NCI-H1417 treated with DMSO at 0.1 percent for 48 hours (cell line): ENCODE measurements around the gene ZNF438.
"Not testable (repeated sequence)": the region's sequence is repeated elsewhere in the genome, so short reads cannot be mapped to it uniquely, and the experiment has no call there.

ENCODE experiments used
- DNase-seq: peaks from one replicate; lab custom pipeline; 2025; lab: John Stamatoyannopoulos, UW

The ZNF438 gene

DNA sequence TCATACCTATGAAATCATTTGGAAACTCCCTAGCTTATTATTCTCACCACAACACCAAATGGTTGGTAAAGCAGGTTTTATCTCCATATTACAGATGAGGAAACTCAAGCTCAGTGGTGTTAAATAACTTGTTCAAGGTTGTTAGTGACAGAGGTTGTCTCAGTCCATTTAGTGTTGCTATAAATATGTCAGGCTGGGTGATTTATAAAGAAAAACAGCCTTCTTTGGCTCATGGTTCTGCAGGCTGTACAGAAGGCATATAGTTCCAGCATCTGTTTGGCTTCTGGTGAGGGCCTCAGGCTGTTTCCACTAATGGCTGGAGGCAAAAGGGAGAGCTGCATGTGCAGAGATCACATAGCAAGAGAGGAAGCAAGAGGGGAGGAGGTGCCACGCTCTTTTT lies 96.6 kb downstream of the ZNF438 start:
- DNase-seq: no peak

- no peak for DNase-seq
Observed at GRCh38 chr10:30931094-30931493, 100.6 kb downstream of the ZNF438 start.

- DNase-seq: no peak
Observed at GRCh38 chr10:30929901-30930520, 101.7 kb downstream of the ZNF438 start.

GRCh38 chr10:30929311-30929729 lies 102.3 kb downstream of the ZNF438 start:
- not testable (repeated sequence) for DNase-seq

DNA sequence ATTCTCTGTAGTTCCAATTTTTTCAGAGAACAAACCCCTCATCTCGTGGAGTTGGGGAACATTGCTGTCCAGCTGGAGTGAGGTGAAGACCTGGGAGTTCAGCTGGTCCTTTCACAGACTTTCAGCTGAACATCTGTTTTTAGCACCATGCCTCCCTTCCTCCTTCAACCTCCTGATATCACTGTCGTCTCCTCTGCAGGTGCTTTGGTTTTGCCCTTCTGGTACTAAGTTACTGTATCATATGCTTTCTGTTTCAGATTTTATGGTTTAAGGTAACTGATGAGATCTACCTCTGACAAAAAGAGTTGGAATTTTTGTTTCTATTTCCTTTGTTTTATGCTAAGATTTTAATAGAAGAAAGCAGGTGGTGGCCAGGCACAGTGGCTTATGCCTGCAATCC lies 102.9 kb downstream of the ZNF438 start:
- no peak for DNase-seq

DNA sequence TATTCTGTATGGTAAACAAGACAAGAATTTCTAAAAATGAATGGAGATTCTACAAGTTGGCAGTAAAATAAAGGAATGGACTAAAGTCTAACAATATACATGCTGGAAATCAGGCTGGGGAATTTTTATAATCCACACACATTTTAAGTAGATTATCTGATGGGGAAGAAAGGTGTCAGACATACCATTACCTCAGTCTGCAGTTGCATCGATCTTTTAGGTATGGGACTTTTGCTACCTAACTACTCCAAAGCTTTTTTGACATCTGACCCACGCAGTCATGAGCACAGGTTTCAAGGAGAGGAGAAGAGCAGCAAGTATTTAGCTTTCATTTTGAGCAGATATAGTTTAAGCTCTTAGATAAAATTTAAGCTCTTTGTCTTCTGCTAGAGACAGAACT lies 113.0 kb downstream of the ZNF438 start:
- DNase-seq: no peak

- no peak for DNase-seq
Observed at GRCh38 chr10:30917789-30918188, 113.9 kb downstream of the ZNF438 start.

- no peak for DNase-seq
Observed at GRCh38 chr10:30917067-30917466, 114.6 kb downstream of the ZNF438 start.

GRCh38 chr10:30915146-30915545 lies 116.5 kb downstream of the ZNF438 start:
- DNase-seq: no peak

DNA sequence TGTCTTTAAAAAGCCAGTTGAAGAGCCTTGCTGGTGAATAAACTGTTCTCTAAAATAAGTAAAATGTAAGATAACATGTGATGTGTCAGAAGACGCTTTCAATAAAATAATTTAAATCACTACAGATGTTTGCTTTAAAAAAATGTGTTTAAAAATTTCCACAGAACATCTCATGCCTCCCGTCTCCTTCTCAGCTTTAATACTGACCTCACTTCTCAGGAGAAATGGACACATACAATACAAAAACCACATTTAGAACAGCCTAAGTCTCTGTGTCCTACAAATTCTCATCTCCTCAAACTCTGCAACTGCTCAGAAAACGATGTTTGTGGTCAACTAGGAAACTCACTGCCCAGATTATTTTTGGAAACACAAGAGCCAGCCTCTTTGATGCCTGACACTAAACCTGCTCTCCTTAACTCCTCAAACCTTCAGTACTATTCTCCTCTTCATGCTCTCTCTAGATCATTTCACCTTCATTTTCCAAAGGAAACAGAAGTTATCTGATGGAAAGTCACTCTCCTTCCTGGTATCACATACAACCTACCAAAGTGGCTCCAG lies 120.3 kb downstream of the ZNF438 start:
- no peak for DNase-seq

DNA sequence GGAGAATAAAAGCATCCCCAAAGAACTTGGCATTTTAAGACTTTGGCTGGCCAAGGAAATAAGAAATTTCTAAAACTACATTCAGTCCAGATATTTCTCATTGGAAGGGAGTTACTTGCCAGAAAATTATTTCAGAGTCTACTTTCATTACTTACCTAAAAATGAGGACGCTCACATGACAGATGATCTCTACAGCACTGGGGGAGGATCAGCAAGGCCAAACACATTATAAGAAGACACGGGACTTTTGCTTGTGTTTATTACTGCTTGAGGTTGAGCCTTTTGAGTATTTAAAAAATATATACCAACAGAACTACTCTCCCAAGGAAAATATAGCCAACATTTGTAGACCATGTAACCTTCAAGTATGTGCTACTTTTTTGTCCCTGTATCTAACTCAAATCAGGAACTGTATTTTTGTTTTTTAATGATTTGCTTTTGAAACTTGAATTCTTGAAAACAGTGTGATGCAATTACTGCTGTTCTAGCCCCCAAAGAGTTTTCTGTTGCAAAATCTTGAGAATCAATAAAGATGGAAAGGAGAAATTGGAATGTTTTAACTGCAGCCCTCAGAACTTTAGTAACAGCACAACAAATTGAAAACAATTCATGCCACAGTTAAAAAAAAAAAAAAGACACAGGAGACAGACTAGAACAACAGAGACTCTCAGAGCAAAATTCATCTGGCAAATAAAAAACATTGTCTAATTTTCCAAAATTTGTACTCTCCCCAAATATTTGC lies 128.1 kb downstream of the ZNF438 start:
- DNase-seq: no peak

DNA sequence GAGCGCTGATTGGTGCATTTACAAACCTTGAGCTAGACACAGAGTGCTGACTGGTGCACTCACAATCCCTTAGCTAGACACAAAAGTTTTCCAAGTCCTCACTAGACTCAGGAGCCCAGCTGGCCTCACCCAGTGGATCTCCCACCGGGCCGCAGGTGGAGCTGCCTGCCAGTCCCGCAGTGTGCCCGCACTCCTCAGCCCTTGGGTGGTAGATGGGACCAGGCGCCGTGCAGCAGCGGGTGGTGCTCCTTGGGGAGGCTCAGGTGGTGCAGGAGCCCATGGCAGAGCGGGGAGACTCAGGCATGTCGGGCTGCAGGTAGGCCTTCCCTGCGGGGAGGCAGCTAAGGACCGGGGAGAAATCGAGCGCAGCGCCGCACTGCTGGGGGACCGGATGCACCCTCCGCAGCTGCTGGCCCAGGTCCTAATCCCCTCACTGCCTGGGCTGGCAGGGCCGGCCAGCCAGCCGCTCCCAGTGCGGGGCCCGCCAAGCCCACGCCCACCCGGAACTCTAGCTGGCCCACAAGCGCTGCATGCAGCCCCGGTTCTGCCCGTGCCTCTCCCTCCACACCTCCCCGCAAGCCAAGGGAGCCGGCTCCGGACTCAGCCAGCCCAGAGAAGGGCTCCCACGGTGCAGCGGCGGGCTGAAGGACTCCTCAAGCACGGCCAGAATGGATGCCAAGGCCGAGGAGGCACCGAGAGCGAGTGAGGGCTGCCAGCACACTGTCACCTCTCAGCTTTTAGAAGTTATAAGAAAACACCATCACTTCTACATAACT lies 128.9 kb downstream of the ZNF438 start:
- DNase-seq: no peak

GRCh38 chr10:30901487-30901886 lies 130.2 kb downstream of the ZNF438 start:
- not testable (repeated sequence) for DNase-seq

GRCh38 chr10:30898964-30899363 lies 132.7 kb downstream of the ZNF438 start:
- DNase-seq: no peak

DNA sequence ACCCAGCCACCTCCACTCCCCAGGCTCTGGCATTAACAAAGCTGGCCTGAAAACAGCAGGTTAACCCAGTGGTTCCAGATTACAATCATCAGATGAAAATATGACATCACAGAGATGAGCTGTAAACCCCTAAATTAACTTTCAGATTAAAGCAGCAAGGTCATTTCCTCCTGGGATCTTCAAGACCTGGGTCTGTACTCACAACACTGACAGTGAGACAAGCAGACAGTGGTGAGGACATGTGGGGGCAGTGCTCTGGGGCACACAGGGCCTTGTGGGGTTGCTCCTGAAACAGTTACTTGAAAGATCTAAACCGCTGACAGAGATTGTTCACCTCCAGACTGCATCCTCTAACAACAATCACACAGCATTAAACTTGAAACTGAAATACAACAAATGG lies 134.1 kb downstream of the ZNF438 start:
- no peak for DNase-seq

DNA sequence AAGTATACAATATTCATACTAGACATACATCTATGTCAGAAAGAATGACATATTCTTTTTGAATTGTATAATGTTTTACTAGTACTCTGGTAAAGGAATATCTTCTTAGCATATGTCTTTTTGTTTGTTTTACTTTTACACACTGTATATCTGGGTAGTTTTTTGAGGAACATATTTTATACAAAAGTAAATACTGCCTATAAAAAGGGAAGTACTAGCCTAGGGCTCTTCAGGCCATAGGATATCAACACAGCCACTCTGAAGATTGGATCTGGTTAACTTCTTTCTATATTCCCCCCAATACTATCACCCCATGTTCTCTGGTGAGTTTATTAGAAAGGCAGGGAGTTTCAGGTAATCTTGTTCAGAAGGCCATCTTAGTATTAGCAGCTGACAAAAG lies 134.6 kb downstream of the ZNF438 start:
- DNase-seq: no peak

DNA sequence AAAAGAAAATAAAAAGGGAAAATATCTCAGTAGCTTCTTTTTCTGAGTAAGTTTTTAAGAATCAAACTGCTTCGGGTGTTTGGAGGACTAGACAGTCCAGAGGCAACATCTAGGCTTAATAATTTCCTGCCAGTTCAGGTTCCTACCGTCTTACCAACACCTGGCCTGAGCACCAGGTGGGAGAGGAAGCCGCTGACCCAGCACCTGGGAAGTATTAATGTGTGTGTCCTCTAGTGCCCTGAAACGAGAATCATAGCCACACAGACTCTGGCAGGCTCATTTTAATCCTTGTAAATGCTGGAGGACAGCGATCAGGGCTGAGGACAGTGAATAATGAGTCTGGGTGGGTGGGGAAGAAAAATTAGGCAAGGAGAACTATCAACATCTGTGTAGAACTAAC lies 137.4 kb downstream of the ZNF438 start:
- DNase-seq: no peak

GRCh38 chr10:30893208-30893607 lies 138.5 kb downstream of the ZNF438 start:
- DNase-seq: no peak

DNA sequence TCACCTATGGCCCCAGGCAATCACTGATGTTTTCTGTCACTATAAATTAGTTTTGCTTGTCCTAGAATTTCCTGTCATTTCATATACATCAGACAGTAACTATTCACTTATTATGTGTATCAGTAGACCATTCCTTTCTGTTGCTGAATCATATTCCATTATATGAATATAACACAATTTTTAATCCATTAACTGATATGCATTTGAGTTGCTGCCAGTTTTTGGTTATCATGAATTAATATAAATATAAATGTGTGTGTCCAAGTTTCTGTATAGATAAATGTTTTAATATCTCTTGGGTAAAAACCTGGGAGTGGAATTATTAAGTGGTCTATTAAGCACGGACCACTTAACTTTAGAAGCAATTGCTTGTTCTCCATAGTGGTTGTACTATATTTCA lies 143.8 kb downstream of the ZNF438 start:
- no peak for DNase-seq

- no peak for DNase-seq
Observed at GRCh38 chr10:30885423-30885822, 146.2 kb downstream of the ZNF438 start.

DNA sequence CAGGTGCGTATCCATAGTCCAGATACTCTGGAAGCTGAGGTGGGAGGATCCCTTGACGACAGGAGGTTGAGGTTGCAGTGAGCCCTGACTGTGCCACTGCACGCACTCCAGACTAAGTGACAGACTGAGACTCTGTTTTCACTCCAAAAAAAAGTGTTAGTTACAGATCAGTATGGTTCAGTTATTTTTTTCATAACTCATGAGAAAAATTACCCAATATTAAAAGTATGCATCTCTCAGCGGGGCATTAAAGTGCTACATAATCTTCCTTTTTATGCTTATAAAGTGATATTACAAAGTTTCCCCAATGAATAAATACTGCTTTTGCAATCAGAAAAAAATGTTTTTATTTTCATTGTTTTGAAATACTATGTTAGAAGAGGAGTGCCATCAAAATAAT lies 147.9 kb downstream of the ZNF438 start:
- no peak for DNase-seq

GRCh38 chr10:30883116-30883515 lies 148.5 kb downstream of the ZNF438 start:
- no peak for DNase-seq

DNA sequence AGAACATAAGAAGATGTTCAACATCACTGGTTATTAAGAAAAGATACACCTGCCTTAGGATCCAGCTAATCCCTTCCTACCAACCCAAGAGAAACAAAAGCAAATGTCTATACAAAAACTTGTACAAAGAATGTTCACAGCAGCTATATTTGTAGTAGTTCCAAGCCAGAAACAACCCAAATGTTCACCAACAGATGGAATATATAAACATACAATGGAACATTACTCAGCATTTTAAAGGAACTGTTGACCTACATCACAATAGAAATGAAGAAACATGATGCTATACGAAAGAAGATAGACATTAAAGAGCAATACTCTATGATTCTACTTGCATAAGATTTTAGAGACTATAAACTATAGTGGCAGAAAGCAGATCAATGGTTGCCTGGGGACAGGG lies 149.4 kb downstream of the ZNF438 start:
- no peak for DNase-seq
